GM21825 (cell line): ENCODE results near the gene SIGLECL1.

Experiments
- ATAC-seq: cut with Tn5 transposase; IDR thresholded peaks from one replicate; pipeline ENCODE4 v1.9.1; 2021; ENCODE audit warnings: mild to moderate bottlenecking, moderate library complexity; ENCODE audit not compliant: unreplicated experiment

The SIGLECL1 gene

GRCh38 chr19:51252306-51253079 is 1.6 kb downstream of the SIGLECL1 start:
- ATAC-seq = no peak

- no peak for ATAC-seq
Observed at GRCh38 chr19:51253088-51253806, 2.4 kb downstream of the SIGLECL1 start.

- ATAC-seq = no peak
Observed at GRCh38 chr19:51256155-51256625, 5.3 kb downstream of the SIGLECL1 start.

- ATAC-seq = no peak
Observed at GRCh38 chr19:51257471-51257870, 6.6 kb downstream of the SIGLECL1 start.

GRCh38 chr19:51258165-51259160 is 7.6 kb downstream of the SIGLECL1 start:
- ATAC-seq = no peak

- no peak for ATAC-seq
Observed at GRCh38 chr19:51259348-51260245, 8.7 kb downstream of the SIGLECL1 start.

- ATAC-seq = no peak
Observed at GRCh38 chr19:51263808-51264207, 12.9 kb downstream of the SIGLECL1 start.

- ATAC-seq = no peak
Observed at GRCh38 chr19:51271067-51271466, 20.2 kb downstream of the SIGLECL1 start.

- ATAC-seq = no peak
Observed at GRCh38 chr19:51272183-51272810, 21.4 kb downstream of the SIGLECL1 start.

GRCh38 chr19:51274049-51274770 is 23.3 kb downstream of the SIGLECL1 start:
- ATAC-seq = no peak

- ATAC-seq = no peak
Observed at GRCh38 chr19:51277112-51277511, 26.2 kb downstream of the SIGLECL1 start.

GRCh38 chr19:51282335-51282734 is 31.5 kb downstream of the SIGLECL1 start:
- no peak for ATAC-seq

- no peak for ATAC-seq
Observed at GRCh38 chr19:51285682-51286081, 34.8 kb downstream of the SIGLECL1 start.

- ATAC-seq = no peak
Observed at GRCh38 chr19:51289635-51290034, 38.8 kb downstream of the SIGLECL1 start.

- no peak for ATAC-seq
Observed at GRCh38 chr19:51292971-51293370, 42.1 kb downstream of the SIGLECL1 start.

GRCh38 chr19:51293571-51294210 is 42.8 kb downstream of the SIGLECL1 start:
- no peak for ATAC-seq

GRCh38 chr19:51294211-51294976 is 43.5 kb downstream of the SIGLECL1 start:
- no peak for ATAC-seq

- ATAC-seq = no peak
Observed at GRCh38 chr19:51294977-51295375, 44.1 kb downstream of the SIGLECL1 start.
